Measurements from ENCODE around the gene ZDHHC1. TPM values are rescaled to one million over a fixed set of nuclear protein-coding genes. Genes with fewer than 3 reads are reported as not detected.

ZDHHC1 gene
- total RNA-seq, 2 donors from 2014 or later = 8.4 to 10.6 TPM

DNA sequence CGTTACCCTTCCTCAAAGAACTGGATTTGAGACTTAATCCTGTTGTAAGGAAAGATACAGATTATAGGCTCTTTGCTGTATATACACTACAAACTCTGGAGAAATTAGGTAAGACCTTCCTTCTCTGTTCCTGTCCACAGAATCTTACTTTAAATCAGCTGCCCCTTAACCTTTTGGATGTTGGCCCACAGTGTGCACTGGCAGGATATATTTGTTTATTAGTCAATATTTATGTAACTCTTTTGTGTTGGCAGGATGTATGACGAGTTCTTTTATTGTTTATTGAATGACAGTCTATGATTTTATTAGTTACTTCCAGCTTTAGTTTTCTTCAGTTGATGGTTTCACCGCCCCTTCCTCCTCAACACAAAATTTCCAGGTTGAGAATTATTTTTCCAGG is 69.9 kb downstream of the ZDHHC1 start:
- H3K4me1 Mint-ChIP-seq = peaks cover 2% of the 10 kb centered on the region
- no peaks in the 10 kb centered on the region for H3K9me3 Mint-ChIP-seq
- Histone ChIP-seq H3K27me3 (ENCODE audit: control insufficient read depth, insufficient read depth, low read length, poor library complexity, severe bottlenecking) (peaks cover 6% of the 10 kb centered on the region), H3K9me3 (ENCODE audit: control insufficient read depth, low read length) (no peaks in the 10 kb centered on the region), H3K9ac (ENCODE audit: extremely low read depth, low read length, poor library complexity, severe bottlenecking) (no peak overlapping the region), H3K36me3 (ENCODE audit: control insufficient read depth, insufficient read depth, low read length) (no peaks in the 10 kb centered on the region), H3K27ac (ENCODE audit: low read depth, low read length) (no peak overlapping the region), H3K4me1 (ENCODE audit: control insufficient read depth, insufficient read depth, low read length) (no peaks in the 10 kb centered on the region), H3K4me3 (ENCODE audit: low read length) (no peak overlapping the region)
- H3K36me3 Mint-ChIP-seq (ENCODE audit: low read depth) = no peaks in the 10 kb centered on the region
- TF ChIP-seq, protein P1, sequence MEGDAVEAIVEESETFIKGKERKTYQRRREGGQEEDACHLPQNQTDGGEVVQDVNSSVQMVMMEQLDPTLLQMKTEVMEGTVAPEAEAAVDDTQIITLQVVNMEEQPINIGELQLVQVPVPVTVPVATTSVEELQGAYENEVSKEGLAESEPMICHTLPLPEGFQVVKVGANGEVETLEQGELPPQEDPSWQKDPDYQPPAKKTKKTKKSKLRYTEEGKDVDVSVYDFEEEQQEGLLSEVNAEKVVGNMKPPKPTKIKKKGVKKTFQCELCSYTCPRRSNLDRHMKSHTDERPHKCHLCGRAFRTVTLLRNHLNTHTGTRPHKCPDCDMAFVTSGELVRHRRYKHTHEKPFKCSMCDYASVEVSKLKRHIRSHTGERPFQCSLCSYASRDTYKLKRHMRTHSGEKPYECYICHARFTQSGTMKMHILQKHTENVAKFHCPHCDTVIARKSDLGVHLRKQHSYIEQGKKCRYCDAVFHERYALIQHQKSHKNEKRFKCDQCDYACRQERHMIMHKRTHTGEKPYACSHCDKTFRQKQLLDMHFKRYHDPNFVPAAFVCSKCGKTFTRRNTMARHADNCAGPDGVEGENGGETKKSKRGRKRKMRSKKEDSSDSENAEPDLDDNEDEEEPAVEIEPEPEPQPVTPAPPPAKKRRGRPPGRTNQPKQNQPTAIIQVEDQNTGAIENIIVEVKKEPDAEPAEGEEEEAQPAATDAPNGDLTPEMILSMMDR (conservative IDR thresholded peaks at IDR 0.05) = no peak
- 100% methylated on average over 1 of the region's 3 CpGs for WGBS, 2 experiments (ENCODE audit: insufficient coverage in 1 of 2, insufficient read length in 1 of 2)
- no peak overlapping the region for H3K4me3 Mint-ChIP-seq
- peaks cover 4% of the 10 kb centered on the region for H3K27me3 Mint-ChIP-seq (ENCODE audit: insufficient read depth)
- no peak for DNase-seq
- H3K27ac Mint-ChIP-seq = no peak overlapping the region

GRCh38 chr16:67345401-67345800 is 70.9 kb downstream of the ZDHHC1 start:
- no peak for DNase-seq
- Mint-ChIP-seq H3K4me1 (peaks cover 2% of the 10 kb centered on the region), H3K9me3 (no peaks in the 10 kb centered on the region), H3K27ac (no peak overlapping the region), H3K27me3 (ENCODE audit: insufficient read depth) (peaks cover 4% of the 10 kb centered on the region), H3K36me3 (ENCODE audit: low read depth) (no peaks in the 10 kb centered on the region), H3K4me3 (no peak overlapping the region)
- TF ChIP-seq, protein P1 (conservative IDR thresholded peaks at IDR 0.05) = no peak
- no peaks in the 10 kb centered on the region for H3K36me3 ChIP-seq (ENCODE audit: control insufficient read depth, insufficient read depth, low read length)
- H3K4me1 ChIP-seq (ENCODE audit: control insufficient read depth, insufficient read depth, low read length) = no peaks in the 10 kb centered on the region
- H3K9ac ChIP-seq (ENCODE audit: extremely low read depth, low read length, poor library complexity, severe bottlenecking) = no peak overlapping the region
- peaks cover 6% of the 10 kb centered on the region for H3K27me3 ChIP-seq (ENCODE audit: control insufficient read depth, insufficient read depth, low read length, poor library complexity, severe bottlenecking)
- WGBS, 2 experiments (ENCODE audit: insufficient coverage in 1 of 2, insufficient read length in 1 of 2) = 96 to 100% methylated on average over 1 of the region's 1 CpG
- no peaks in the 10 kb centered on the region for H3K9me3 ChIP-seq (ENCODE audit: control insufficient read depth, low read length)
- no peak overlapping the region for H3K4me3 ChIP-seq (ENCODE audit: low read length)
- no peak overlapping the region for H3K27ac ChIP-seq (ENCODE audit: low read depth, low read length)

Other genes with a start within 250 kb of the ZDHHC1 start
- 10 to 100 TPM; 11.6 TPM for gene NOL3, start 245.9 kb downstream of the ZDHHC1 start, total RNA-seq
- 10 to 100 TPM; 50.2 to 63.8 TPM for gene MATCAP1, start 232.5 kb downstream of the ZDHHC1 start, total RNA-seq
- gene EXOC3L1, start 226.3 kb downstream of the ZDHHC1 start, total RNA-seq = 1 to 10 TPM in 1 of 2 donors, under 1 TPM in 1; 0.97 to 1.8 TPM
- gene E2F4, start 224.3 kb downstream of the ZDHHC1 start, total RNA-seq = 10 to 100 TPM; 71.8 to 72.8 TPM
- gene ELMO3, start 217.3 kb downstream of the ZDHHC1 start, total RNA-seq = 1 to 10 TPM; 5.6 to 6.4 TPM
- 10 to 100 TPM; 43.1 to 46.4 TPM for gene TMEM208, start 189.3 kb downstream of the ZDHHC1 start, total RNA-seq
- gene FHOD1, start 169.0 kb downstream of the ZDHHC1 start, total RNA-seq = 10 to 100 TPM; 51.7 to 71.9 TPM
- 1 to 10 TPM; 8.9 to 9.0 TPM for gene SLC9A5, start 167.5 kb downstream of the ZDHHC1 start, total RNA-seq
- gene PLEKHG4, start 136.9 kb downstream of the ZDHHC1 start, total RNA-seq = 10 to 100 TPM; 10.5 to 12.4 TPM
- gene KCTD19, start 89.7 kb downstream of the ZDHHC1 start, total RNA-seq = 1 to 10 TPM; 1.2 to 1.3 TPM
- gene LRRC36, start 89.7 kb downstream of the ZDHHC1 start, total RNA-seq = under 1 TPM in 1 of 2 donors, not detected in 1; 0.73 TPM
- under 1 TPM; 0.64 to 0.73 TPM for gene TPPP3, start 23.0 kb downstream of the ZDHHC1 start, total RNA-seq
- 10 to 100 TPM; 10.4 to 14.7 TPM for gene HSD11B2, start 14.6 kb upstream of the ZDHHC1 start, total RNA-seq
- 10 to 100 TPM; 56.0 to 58.3 TPM for gene ATP6V0D1, start 64.7 kb upstream of the ZDHHC1 start, total RNA-seq
- not detected for gene AGRP, start 67.1 kb upstream of the ZDHHC1 start, total RNA-seq
- 10 to 100 TPM; 39.9 to 54.1 TPM for gene RIPOR1, start 112.4 kb upstream of the ZDHHC1 start, total RNA-seq
- gene CTCF, start 146.0 kb upstream of the ZDHHC1 start, total RNA-seq = 10 to 100 TPM; 61.3 to 74.6 TPM
- gene CARMIL2, start 228.7 kb upstream of the ZDHHC1 start, total RNA-seq = 10 to 100 TPM; 13.6 to 19.8 TPM
- gene ACD, start 243.8 kb upstream of the ZDHHC1 start, total RNA-seq = 10 to 100 TPM; 39.3 to 41.5 TPM
- 1 to 10 TPM; 2.6 to 3.7 TPM for gene PARD6A, start 244.5 kb upstream of the ZDHHC1 start, total RNA-seq

Measured in endodermal cell (in vitro differentiated cells).